GM10248 (cell line): ENCODE measurements around the gene ZNF516.

Source experiments
- CTCF ChIA-PET: fragments of 300-600 bp; sonication (Branson Sonifier 250); formaldehyde crosslinking; extraction: SDS; loops from one replicate; lab custom pipeline; 2021; ENCODE audit warnings: antibody characterized with exemption; lab: Yijun Ruan, JAX
- POLR2A ChIA-PET: fragments of 350-650 bp; sonication (Branson Sonifier 250); formaldehyde crosslinking; extraction: SDS; loops from one replicate; lab custom pipeline; 2020; ENCODE audit warnings: antibody characterized with exemption; lab: Yijun Ruan, JAX
- DNase-seq: peaks from one replicate; pipeline ENCODE4 v3.0.0; 2012; ENCODE audit errors: extremely low spot score
- CTCF ChIP-seq: IDR thresholded peaks from 2 replicates; pipeline ENCODE4 v1.5.1; 2012; ENCODE audit warnings: mild to moderate bottlenecking, low read depth; ENCODE audit errors: extremely low read depth, missing control alignments, control extremely low read depth

Gene ZNF516

GRCh38 chr18:76370686-76371085 lies 124.4 kb downstream of the ZNF516 start:
- TF ChIP-seq CTCF = no peak
- POLR2A ChIA-PET = no interaction called here
- CTCF ChIA-PET = no interaction called here

GRCh38 chr18:76370201-76370600 lies 124.8 kb downstream of the ZNF516 start:
- no peak for TF ChIP-seq CTCF
- ChIA-PET POLR2A (no interaction called here), CTCF (no interaction called here)
- no peak for DNase-seq

More at GRCh38 chr18:76370686-76371085, 124.4 kb downstream of the ZNF516 start:
- DNase-seq = no peak

GRCh38 chr18:76369791-76370190 lies 125.3 kb downstream of the ZNF516 start:
- DNase-seq = no peak
- CTCF ChIA-PET = no interaction called here
- TF ChIP-seq CTCF = no peak
- POLR2A ChIA-PET = no interaction called here

GRCh38 chr18:76368976-76369375 lies 126.1 kb downstream of the ZNF516 start:
- no peak for TF ChIP-seq CTCF
- ChIA-PET POLR2A (no interaction called here), CTCF (no interaction called here)
- DNase-seq = no peak

GRCh38 chr18:76368271-76368670 lies 126.8 kb downstream of the ZNF516 start:
- CTCF ChIA-PET = interaction anchor here (1.2 kb wide), 1 partner anchor 10 kb away, joined by 3 read pairs; no protein-coding TSS in a partner anchor
- TF ChIP-seq CTCF = no peak

GRCh38 chr18:76367168-76368125 lies 127.6 kb downstream of the ZNF516 start:
- TF ChIP-seq CTCF = no peak
- ChIA-PET POLR2A (no interaction called here), CTCF (interaction anchor here (1.2 kb wide), 1 partner anchor 9 kb away, joined by 3 read pairs; no protein-coding TSS in a partner anchor)
- DNase-seq = no peak

More at GRCh38 chr18:76368271-76368670, 126.8 kb downstream of the ZNF516 start:
- POLR2A ChIA-PET = no interaction called here
- DNase-seq = no peak
